ENCODE data around the gene CIPC. TPM values are rescaled to one million over a fixed set of nuclear protein-coding genes. Genes with fewer than 3 reads are reported as not detected.
A peak's percentile ranks its signal among the peaks of the same experiment; 100 is the strongest.

The CIPC gene
- total RNA-seq, 1 donor from 2014 or later = 22.3 TPM

GRCh38 chr14:77145975-77146740 lies 48.1 kb downstream of the CIPC start:
- no peak for DNase-seq
- no peak for TF ChIP-seq CTCF (IDR thresholded peaks at IDR 0.05; ENCODE audit: partially characterized antibody, unreplicated experiment)
- Mint-ChIP-seq H3K27me3 (ENCODE audit: unreplicated experiment) (peaks cover 22% of the 10 kb centered on the region), H3K4me1 (ENCODE audit: low read depth, unreplicated experiment) (peaks cover 50% of the 10 kb centered on the region), H3K4me3 (ENCODE audit: unreplicated experiment) (peak overlapping the region; percentile 34), H3K27ac (ENCODE audit: unreplicated experiment) (peak overlapping the region; percentile 62), H3K9me3 (ENCODE audit: unreplicated experiment) (peaks cover 21% of the 10 kb centered on the region), H3K36me3 (ENCODE audit: unreplicated experiment) (no peaks in the 10 kb centered on the region)

GRCh38 chr14:77148510-77149231 lies 50.6 kb downstream of the CIPC start:
- DNase-seq = no peak
- Mint-ChIP-seq H3K27me3 (ENCODE audit: unreplicated experiment) (peaks cover 6% of the 10 kb centered on the region), H3K9me3 (ENCODE audit: unreplicated experiment) (peaks cover 2% of the 10 kb centered on the region), H3K4me1 (ENCODE audit: low read depth, unreplicated experiment) (peaks cover 39% of the 10 kb centered on the region), H3K36me3 (ENCODE audit: unreplicated experiment) (no peaks in the 10 kb centered on the region), H3K27ac (ENCODE audit: unreplicated experiment) (peak overlapping the region; percentile 52), H3K4me3 (ENCODE audit: unreplicated experiment) (no peak overlapping the region)
- TF ChIP-seq CTCF (IDR thresholded peaks at IDR 0.05; ENCODE audit: partially characterized antibody, unreplicated experiment) = no peak

GRCh38 chr14:77151245-77151644 lies 53.2 kb downstream of the CIPC start:
- Mint-ChIP-seq H3K4me3 (ENCODE audit: unreplicated experiment) (no peak overlapping the region), H3K27me3 (ENCODE audit: unreplicated experiment) (peaks cover 10% of the 10 kb centered on the region), H3K27ac (ENCODE audit: unreplicated experiment) (peak overlapping the region; percentile 53), H3K9me3 (ENCODE audit: unreplicated experiment) (peaks cover 1% of the 10 kb centered on the region), H3K36me3 (ENCODE audit: unreplicated experiment) (no peaks in the 10 kb centered on the region), H3K4me1 (ENCODE audit: low read depth, unreplicated experiment) (peaks cover 25% of the 10 kb centered on the region)
- peak; percentile 65 for DNase-seq
- TF ChIP-seq CTCF (IDR thresholded peaks at IDR 0.05; ENCODE audit: partially characterized antibody, unreplicated experiment) = peak; percentile 59

GRCh38 chr14:77151918-77152588 lies 54.0 kb downstream of the CIPC start:
- peaks cover 8% of the 10 kb centered on the region for H3K27me3 Mint-ChIP-seq (ENCODE audit: unreplicated experiment)
- H3K4me1 Mint-ChIP-seq (ENCODE audit: low read depth, unreplicated experiment) = peaks cover 18% of the 10 kb centered on the region
- H3K9me3 Mint-ChIP-seq (ENCODE audit: unreplicated experiment) = peaks cover 1% of the 10 kb centered on the region
- DNase-seq = no peak
- no peaks in the 10 kb centered on the region for H3K36me3 Mint-ChIP-seq (ENCODE audit: unreplicated experiment)
- TF ChIP-seq CTCF (IDR thresholded peaks at IDR 0.05; ENCODE audit: partially characterized antibody, unreplicated experiment) = no peak
- H3K4me3 Mint-ChIP-seq (ENCODE audit: unreplicated experiment) = no peak overlapping the region
- no peak overlapping the region for H3K27ac Mint-ChIP-seq (ENCODE audit: unreplicated experiment)

All from glutamatergic neuron (in vitro differentiated cells).